SK-MEL-5 (cell line): ENCODE results near the gene IRF6. TPM values are rescaled to one million over a fixed set of nuclear protein-coding genes. Genes with fewer than 3 reads are reported as not detected.

Experiments
- DNase-seq: peaks from one replicate; pipeline ENCODE4 v3.0.0-alpha.2; 2016; ENCODE audit warnings: low read depth, low spot score
- in situ Hi-C: cut with HindIII; loops from 2 replicates; pipeline ENCODE4 v1.10.0; 2016; ENCODE audit warnings: low sequenced_read_pairs, high pct_unique_total_duplicates, low pct_unique_long_range_greater_than_20kb
- polyA plus RNA-seq, 2 experiments: library from polyadenylated mRNA; depleted of rRNA; stranded (reverse); fragments of >200 nt; gene quantifications; 2 replicates each; pipeline ENCODE4 v1.2.3, GENCODE V29; 2015
- total RNA-seq: library from RNA; depleted of rRNA; stranded (reverse); fragments of >200 nt; shearing (Covaris generic); gene quantifications from 2 replicates; pipeline ENCODE4 v1.2.3, GENCODE V29; 2014; rRNA removed

IRF6 gene
- total RNA-seq: not detected in 2 replicates
- 0.01 TPM in 1 of 2 replicates, not detected in the other for polyA plus RNA-seq (2015; cell fraction: cytosol; rRNA removed)
- not detected in 2 replicates for polyA plus RNA-seq (2015; cell fraction: nucleus; rRNA removed)

GRCh38 chr1:209805875-209806760 is at the start of gene IRF6:
IRF6 (minus strand) TSS chr1:209806142; CDS start chr1:209801413, 4,729 bp downstream.
- in situ Hi-C loops: no loop called here
- DNase-seq: no peak

DNA sequence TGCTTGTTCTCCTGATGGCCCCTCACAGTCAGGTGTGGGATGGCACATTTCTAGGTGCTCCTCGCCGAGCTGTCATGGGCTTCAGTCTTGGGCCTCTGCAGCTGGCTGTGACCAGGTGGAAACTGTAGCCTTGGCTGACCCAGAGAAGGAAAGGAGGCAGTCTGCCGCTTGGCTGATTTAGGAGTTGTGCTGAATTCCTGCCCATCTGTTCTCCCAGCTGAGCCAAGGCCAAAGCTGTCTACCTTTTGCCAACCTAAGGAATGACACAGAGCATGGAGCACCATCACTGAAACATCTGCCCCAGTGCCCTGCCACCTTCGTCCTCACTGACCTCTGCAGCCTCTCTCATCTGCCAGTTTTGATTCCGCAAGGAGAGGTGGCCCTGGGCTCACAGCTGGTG is 49.7 kb upstream of the IRF6 start:
- no peak for DNase-seq
- in situ Hi-C loops: no loop called here

- DNase-seq: no peak
- in situ Hi-C loops: no loop called here
These were observed 49.1 kb upstream of the IRF6 start for GRCh38 chr1:209855006-209855405.

DNA sequence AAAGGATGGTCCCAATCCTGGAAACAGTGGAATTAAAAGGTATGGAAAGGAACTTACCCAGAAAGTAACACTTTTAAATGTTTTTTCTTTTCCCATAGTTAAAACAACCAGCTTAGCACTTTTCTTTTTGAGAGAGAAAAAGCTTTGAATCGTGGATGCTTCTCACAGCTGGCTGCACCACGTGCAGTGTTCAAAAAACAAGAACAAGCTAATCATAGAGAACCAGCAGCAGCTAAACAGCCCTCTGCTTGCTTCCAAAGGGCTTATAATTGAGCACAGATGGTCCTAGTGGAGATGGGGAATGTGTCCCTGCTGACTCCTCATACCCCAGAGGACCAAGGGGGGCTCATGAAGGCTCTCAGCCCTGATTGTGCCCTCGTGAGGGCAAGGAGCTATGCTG is 48.3 kb upstream of the IRF6 start:
- DNase-seq: no peak
- in situ Hi-C loops: no loop called here

- in situ Hi-C loops: no loop called here
- DNase-seq: no peak
These were observed 47.7 kb upstream of the IRF6 start for GRCh38 chr1:209853676-209854075.

GRCh38 chr1:209850342-209850979 is 44.5 kb upstream of the IRF6 start:
- in situ Hi-C loops: no loop called here
- peak; percentile 98 for DNase-seq

- DNase-seq: no peak
- in situ Hi-C loops: loop anchor here (25.0 kb wide), 1 partner anchor 138 kb away; no protein-coding TSS in a partner anchor
These were observed 43.4 kb upstream of the IRF6 start for GRCh38 chr1:209849388-209849787.

DNA sequence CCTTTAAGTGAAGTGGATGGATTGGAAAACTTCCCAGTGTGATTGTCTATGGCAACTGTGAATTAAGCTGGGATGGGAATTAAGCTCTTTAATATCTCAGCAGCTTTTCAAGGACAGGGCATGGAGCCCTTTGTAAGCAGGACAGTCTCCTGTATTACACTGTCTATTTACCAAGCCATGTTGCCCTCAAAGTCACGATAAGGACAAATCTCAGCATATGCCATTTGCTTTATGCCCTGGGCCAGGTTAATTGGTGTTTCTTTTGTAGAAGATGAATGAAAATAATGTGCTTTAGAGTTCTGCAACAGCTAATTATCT is 39.4 kb upstream of the IRF6 start:
- DNase-seq: no peak
- in situ Hi-C loops: loop anchor here (25.0 kb wide), 1 partner anchor 142 kb away; no protein-coding TSS in a partner anchor

GRCh38 chr1:209844695-209845407 is 38.9 kb upstream of the IRF6 start:
- DNase-seq: no peak
- in situ Hi-C loops: loop anchor here (25.0 kb wide), 1 partner anchor 142 kb away; no protein-coding TSS in a partner anchor

DNA sequence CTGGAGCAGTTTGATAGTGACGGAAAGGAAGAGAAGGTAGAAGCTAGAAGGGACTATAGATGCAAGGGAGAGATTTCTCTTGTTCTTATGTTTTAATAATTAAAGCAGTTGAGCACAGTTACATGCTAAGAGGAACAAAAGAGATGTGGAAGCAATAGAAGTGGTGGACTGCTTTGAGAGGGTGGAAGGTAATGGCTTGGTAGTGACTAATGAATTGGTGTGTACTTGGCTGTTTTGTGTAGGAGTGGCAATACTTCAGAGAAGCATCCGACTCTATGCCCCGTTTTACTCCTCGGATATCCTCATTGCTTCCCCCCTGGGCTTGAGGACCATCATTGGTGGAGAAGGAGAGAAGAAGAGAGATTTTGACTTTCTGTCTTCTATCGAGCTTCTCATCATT is 34.7 kb upstream of the IRF6 start:
- no peak for DNase-seq
- in situ Hi-C loops: loop anchor here (25.0 kb wide), 1 partner anchor 147 kb away; no protein-coding TSS in a partner anchor

DNA sequence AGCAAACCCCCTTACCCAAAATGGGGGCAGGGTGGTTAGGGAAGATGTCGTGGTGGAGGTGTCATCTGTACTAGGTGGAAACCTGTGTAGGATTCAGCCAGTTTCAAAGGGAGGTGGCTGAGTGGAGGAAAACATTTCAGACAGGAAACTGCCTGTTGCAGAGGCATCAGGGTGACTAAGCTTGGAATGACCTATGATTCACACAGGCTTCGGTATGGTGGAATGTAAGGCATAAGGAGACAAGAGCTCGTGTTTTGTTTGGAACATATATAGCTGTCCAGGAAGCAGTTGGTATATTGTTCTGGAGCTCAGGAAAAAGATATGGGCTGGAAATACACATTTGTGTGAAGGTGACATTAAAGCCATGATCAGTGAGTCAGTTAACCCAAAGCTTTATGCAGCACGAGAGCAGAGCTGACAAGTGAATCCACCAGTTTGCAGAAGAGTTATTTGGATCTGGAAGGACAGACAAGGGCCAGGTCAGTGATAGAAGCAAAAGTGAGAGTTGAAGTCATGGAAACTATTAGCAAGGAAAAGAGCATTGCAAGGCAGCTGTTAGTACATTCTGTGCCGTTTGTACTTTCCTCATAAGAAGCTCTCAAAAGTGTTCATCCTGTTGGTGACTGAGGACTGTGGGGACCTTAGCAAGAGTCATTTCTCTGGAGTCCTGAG is 34.1 kb upstream of the IRF6 start:
- in situ Hi-C loops: loop anchor here (25.0 kb wide), 1 partner anchor 147 kb away; no protein-coding TSS in a partner anchor
- peak; percentile 88 for DNase-seq

GRCh38 chr1:209838537-209838936 is 32.6 kb upstream of the IRF6 start:
- no peak for DNase-seq
- in situ Hi-C loops: loop anchor here (25.0 kb wide), 1 partner anchor 149 kb away; no protein-coding TSS in a partner anchor

DNA sequence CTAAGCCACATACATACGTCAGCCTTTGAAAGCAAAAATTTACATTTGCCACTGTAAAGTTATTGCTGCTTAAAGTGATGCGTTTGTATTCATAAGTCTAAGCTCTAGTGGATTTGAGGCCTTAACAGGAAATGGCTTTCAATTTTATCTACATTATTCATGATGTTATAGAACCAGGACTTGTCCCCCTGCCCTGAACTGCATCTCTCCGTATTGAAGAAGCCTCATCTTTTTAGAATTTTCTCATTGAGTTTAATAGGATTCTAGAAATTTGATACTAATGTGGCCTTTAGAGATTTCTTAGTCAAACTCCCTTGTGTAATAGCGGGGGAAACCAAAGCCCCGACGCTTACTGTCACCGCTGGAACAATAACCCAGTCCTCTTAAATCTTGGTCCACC is 31.7 kb upstream of the IRF6 start:
- in situ Hi-C loops: loop anchor here (25.0 kb wide), 1 partner anchor 150 kb away; no protein-coding TSS in a partner anchor
- no peak for DNase-seq

DNA sequence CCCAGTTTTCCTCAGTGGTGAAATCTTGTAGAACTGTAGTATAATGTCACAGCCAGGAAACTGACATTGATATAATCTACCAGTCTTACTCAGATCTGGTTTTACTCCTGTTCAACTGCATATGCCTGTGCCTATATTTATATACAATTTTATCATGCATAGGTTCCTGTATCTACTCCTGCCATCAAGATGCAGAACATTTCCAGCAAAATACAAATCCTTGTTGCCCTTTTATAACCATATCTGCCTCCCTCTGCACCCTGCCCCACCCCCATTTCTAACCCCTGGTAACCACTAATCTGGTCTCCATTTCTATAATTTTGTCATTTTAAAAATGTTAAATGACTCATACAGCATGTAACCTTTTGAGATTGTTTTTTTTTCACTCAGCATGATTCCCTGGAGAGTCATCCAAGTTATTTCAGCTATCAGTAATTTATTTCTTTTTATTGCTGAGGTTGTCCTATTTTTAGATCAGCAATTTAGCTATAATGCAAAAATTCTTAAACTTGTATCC is 29.9 kb upstream of the IRF6 start:
- DNase-seq: no peak
- in situ Hi-C loops: loop anchor here (25.0 kb wide), 1 partner anchor 151 kb away; no protein-coding TSS in a partner anchor

- DNase-seq: no peak
- in situ Hi-C loops: loop anchor here (25.0 kb wide), 1 partner anchor 156 kb away; no protein-coding TSS in a partner anchor
These were observed 25.7 kb upstream of the IRF6 start for GRCh38 chr1:209831615-209832014.

- in situ Hi-C loops: loop anchor here (25.0 kb wide), 1 partner anchor 157 kb away; no protein-coding TSS in a partner anchor
- DNase-seq: no peak
These were observed 24.8 kb upstream of the IRF6 start for GRCh38 chr1:209830722-209831121.

DNA sequence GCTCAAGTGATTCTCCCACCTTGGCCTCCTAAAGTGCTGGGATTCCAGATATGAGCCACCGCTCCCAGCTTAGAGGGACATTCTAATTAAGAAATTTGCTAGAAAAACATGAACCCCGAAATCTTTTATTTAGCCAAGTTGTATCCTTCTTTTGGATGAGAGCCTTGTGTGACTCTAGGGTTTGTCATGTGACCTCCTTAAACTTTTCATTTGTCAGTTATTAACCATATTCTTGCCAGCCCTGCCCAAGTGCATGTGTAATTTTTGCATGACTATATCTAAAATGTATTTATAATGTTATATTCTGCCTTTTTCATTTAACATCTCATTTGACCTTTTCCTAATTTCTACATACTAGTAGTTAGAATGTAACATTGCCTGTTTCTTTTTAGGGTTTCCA is 23.8 kb upstream of the IRF6 start:
- in situ Hi-C loops: loop anchor here (25.0 kb wide), 1 partner anchor 158 kb away; no protein-coding TSS in a partner anchor

More for the DNA sequence above, 23.8 kb upstream of the IRF6 start:
- no peak for DNase-seq
